AG04450 (cell line): ENCODE data around the gene ACTL6B. TPM values are rescaled to one million over a fixed set of nuclear protein-coding genes. Genes with fewer than 3 reads are reported as not detected.

Source experiments
- CTCF ChIA-PET: fragments of 300-600, 350-600 bp; formaldehyde crosslinking; extraction: SDS; loops from one replicate; lab custom pipeline; 2022; ENCODE audit warnings: antibody characterized with exemption, inconsistent platforms; lab: Charles Lee
- POLR2A ChIA-PET: fragments of 350-600 bp; formaldehyde crosslinking; extraction: SDS; loops from one replicate; lab custom pipeline; 2021; ENCODE audit warnings: antibody characterized with exemption, inconsistent platforms; lab: Yijun Ruan, JAX
- DNase-seq: peaks from one replicate; pipeline ENCODE4 v3.0.0-alpha.2; 2011; ENCODE audit warnings: low read depth, low spot score
- H3K27ac ChIP-seq: one replicate; pipeline ENCODE4 v1.5.1; 2012; ENCODE audit warnings: low read depth, low read length, control low read depth
- H3K27me3 ChIP-seq: one replicate; pipeline ENCODE4 v1.6.0; 2012; ENCODE audit warnings: low read length; ENCODE audit not compliant: control insufficient read depth, insufficient read depth
- H3K4me3 ChIP-seq: 2 replicates; pipeline ENCODE4 v1.5.1; 2011; ENCODE audit warnings: mild to moderate bottlenecking, low read depth, low read length, control low read depth
- H3K9me3 ChIP-seq: 2 replicates; pipeline ENCODE4 v1.5.1; 2012; ENCODE audit warnings: low read length; ENCODE audit not compliant: control insufficient read depth, insufficient read depth
- polyA plus RNA-seq: library from polyadenylated mRNA; depleted of rRNA; stranded (reverse); fragments of >200 nt; gene quantifications from 2 replicates; pipeline ENCODE4 v1.2.3, GENCODE V29; 2011
- TF ChIP-seq, protein P1 (sequence below): IDR thresholded peaks from 2 replicates; pipeline ENCODE4 v1.5.1; 2011; ENCODE audit warnings: low read depth, low read length, control low read depth, inconsistent platforms

ACTL6B gene
- polyA plus RNA-seq, 1 experiment = not detected

GRCh38 chr7:100689230-100690135 is 33.2 kb upstream of the ACTL6B start:
- Histone ChIP-seq H3K4me3 (no peak overlapping the region), H3K9me3 (no peaks in the 10 kb centered on the region), H3K27ac (no peak overlapping the region), H3K27me3 (no peaks in the 10 kb centered on the region)
- POLR2A ChIA-PET = interaction anchor here (0.7 to 0.9 kb wide), 3 partner anchors 10 to 162 kb away, joined by 3 to 5 read pairs (median 4); no protein-coding TSS in a partner anchor
- TF ChIP-seq, protein P1, sequence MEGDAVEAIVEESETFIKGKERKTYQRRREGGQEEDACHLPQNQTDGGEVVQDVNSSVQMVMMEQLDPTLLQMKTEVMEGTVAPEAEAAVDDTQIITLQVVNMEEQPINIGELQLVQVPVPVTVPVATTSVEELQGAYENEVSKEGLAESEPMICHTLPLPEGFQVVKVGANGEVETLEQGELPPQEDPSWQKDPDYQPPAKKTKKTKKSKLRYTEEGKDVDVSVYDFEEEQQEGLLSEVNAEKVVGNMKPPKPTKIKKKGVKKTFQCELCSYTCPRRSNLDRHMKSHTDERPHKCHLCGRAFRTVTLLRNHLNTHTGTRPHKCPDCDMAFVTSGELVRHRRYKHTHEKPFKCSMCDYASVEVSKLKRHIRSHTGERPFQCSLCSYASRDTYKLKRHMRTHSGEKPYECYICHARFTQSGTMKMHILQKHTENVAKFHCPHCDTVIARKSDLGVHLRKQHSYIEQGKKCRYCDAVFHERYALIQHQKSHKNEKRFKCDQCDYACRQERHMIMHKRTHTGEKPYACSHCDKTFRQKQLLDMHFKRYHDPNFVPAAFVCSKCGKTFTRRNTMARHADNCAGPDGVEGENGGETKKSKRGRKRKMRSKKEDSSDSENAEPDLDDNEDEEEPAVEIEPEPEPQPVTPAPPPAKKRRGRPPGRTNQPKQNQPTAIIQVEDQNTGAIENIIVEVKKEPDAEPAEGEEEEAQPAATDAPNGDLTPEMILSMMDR = no peak
- CTCF ChIA-PET = interaction anchor here (1.1 to 4.3 kb wide), 6 partner anchors 12 to 162 kb away, joined by 3 to 56 read pairs (median 18); partner anchors contain the start of genes POP7 and SLC12A9
- DNase-seq = no peak

- CTCF ChIA-PET = interaction anchor here (1.1 to 1.2 kb wide), 3 partner anchors 11 to 124 kb away, joined by 3 to 6 read pairs (median 4); partner anchors contain the start of gene POP7
- no peaks in the 10 kb centered on the region; the same call in 1 of the 2 replicates for H3K9me3 ChIP-seq
- no peaks in the 10 kb centered on the region for H3K27me3 ChIP-seq
- DNase-seq = no peak
- TF ChIP-seq, protein P1 = no peak
- no peak overlapping the region for H3K4me3 ChIP-seq
- POLR2A ChIA-PET = no interaction called here
- H3K27ac ChIP-seq = no peak overlapping the region
These were observed 32.1 kb upstream of the ACTL6B start for GRCh38 chr7:100688326-100688860.

GRCh38 chr7:100687751-100688300 is 31.6 kb upstream of the ACTL6B start:
- no peak overlapping the region for H3K27ac ChIP-seq
- H3K9me3 ChIP-seq = no peaks in the 10 kb centered on the region; the same call in 1 of the 2 replicates
- TF ChIP-seq, protein P1 = no peak
- no peak for DNase-seq
- no peak overlapping the region for H3K4me3 ChIP-seq
- CTCF ChIA-PET = interaction anchor here (0.6 kb wide), 1 partner anchor 101 kb away, joined by 3 read pairs; the partner anchor contains the start of genes FBXO24 and LRCH4
- POLR2A ChIA-PET = no interaction called here
- H3K27me3 ChIP-seq = no peaks in the 10 kb centered on the region

GRCh38 chr7:100687261-100687660 is 31.0 kb upstream of the ACTL6B start:
- TF ChIP-seq, protein P1 = no peak
- DNase-seq = no peak
- POLR2A ChIA-PET = no interaction called here
- CTCF ChIA-PET = interaction anchor here (0.6 kb wide), 1 partner anchor 101 kb away, joined by 3 read pairs; the partner anchor contains the start of genes FBXO24 and LRCH4
- Histone ChIP-seq H3K4me3 (no peak overlapping the region), H3K9me3 (no peaks in the 10 kb centered on the region; the same call in 1 of the 2 replicates), H3K27ac (no peak overlapping the region), H3K27me3 (no peaks in the 10 kb centered on the region)
